SK-N-SH treated with all-trans-retinoic acid at 6 μM for 48 hours (cell line): ENCODE measurements around the gene HHAT.

Experiments
- GLIS3 ChIP-seq: fragments of 250-450 bp; sonication (Bioruptor Pico); IDR thresholded peaks from 2 replicates; pipeline ENCODE4 v1.5.0; 2020; ENCODE audit warnings: mild to moderate bottlenecking, moderate library complexity
- OSR1 ChIP-seq: fragments of 250-450 bp; sonication (Bioruptor Pico); IDR thresholded peaks from 2 replicates; pipeline ENCODE4 v1.8.0; 2022; ENCODE audit warnings: moderate library complexity, mild to moderate bottlenecking, inconsistent platforms
- ZNF8 ChIP-seq: fragments of 450-650 bp; formaldehyde crosslinking; IDR thresholded peaks from 2 replicates; pipeline ENCODE4 v1.5.0; 2020; ENCODE audit warnings: mild to moderate bottlenecking, moderate library complexity

DNA sequence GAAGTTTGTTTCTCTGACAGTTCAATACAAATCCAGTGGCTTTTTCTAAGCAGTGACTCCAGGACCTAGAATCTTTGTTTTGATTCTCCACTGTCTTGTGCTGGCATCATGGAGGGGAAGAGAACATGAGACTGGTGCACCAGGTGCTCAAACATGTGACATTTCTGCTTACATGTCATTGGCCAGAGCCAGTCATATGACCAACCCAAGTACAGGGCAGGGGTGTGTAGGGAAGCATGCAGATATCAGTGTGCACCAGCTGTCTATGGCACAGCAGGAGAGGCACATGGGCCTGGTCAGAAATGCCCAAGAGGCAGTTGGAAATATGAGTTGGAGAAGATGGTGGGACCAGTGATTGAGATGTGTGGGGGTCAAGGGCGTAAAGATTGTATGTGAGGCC is 297.0 kb downstream of the HHAT start:
- TF ChIP-seq GLIS3 (CRISPR knock-in tag) (no peak), OSR1 (CRISPR knock-in tag) (no peak), ZNF8 (CRISPR knock-in tag) (no peak)
